ENCODE results near the gene ING3. TPM values are rescaled to one million over a fixed set of nuclear protein-coding genes. Genes with fewer than 3 reads are reported as not detected.

ING3 gene
- total and polyA plus RNA-seq, 2 of the 8 experiments (the other 6 are each of a cell fraction or from before 2014, with no cell fraction given), result 6.0 to 17.7 TPM

GRCh38 chr7:121002048-121002756 lies 51.6 kb downstream of the ING3 start:
- ChIA-PET CTCF (ENCODE audit: partially characterized antibody) (interaction anchor here (0.9 to 3.3 kb wide), 3 partner anchors 15 to 97 kb away, joined by 3 to 16 read pairs (median 4); partner anchors contain the start of gene CPED1), POLR2A (ENCODE audit: partially characterized antibody) (interaction anchor here (0.9 kb wide), 1 partner anchor 100 kb away, joined by 4 read pairs; no protein-coding TSS in a partner anchor)
- no peak overlapping the region for H2BK20ac ChIP-seq (ENCODE audit: low read length)
- DNase-seq (ENCODE audit: low read depth in 1 of 2, low spot score in 2 of 2), result no peak
- H3K79me1 ChIP-seq (ENCODE audit: low read depth, low read length), result no peaks in the 10 kb centered on the region
- no peak overlapping the region for H4K91ac ChIP-seq (replicated peaks; ENCODE audit: insufficient read length, low read length)
- H3K23ac ChIP-seq (ENCODE audit: insufficient read length), result no peak overlapping the region
- no peak overlapping the region for H2BK12ac ChIP-seq (ENCODE audit: low read depth, low read length)
- H3K9me3 ChIP-seq (ENCODE audit: insufficient read depth in 2 of 2, low read depth in 1 of 2, low read length in 1 of 2), result no peaks in the 10 kb centered on the region
- no peak overlapping the region for H2BK15ac ChIP-seq (ENCODE audit: low read length)
- no peaks in the 10 kb centered on the region for H3K79me2 ChIP-seq (ENCODE audit: control insufficient read depth in 1 of 2, insufficient read depth in 2 of 2, low read length in 2 of 2)
- H3K4me2 ChIP-seq (ENCODE audit: insufficient read depth in 1 of 2, low read depth in 2 of 2, low read length in 2 of 2), result no peak overlapping the region
- H2BK120ac ChIP-seq (replicated peaks; ENCODE audit: low read depth, low read length), result no peak overlapping the region
- H2AFZ ChIP-seq (ENCODE audit: low read length), result no peak overlapping the region
- no peaks in the 10 kb centered on the region for H3K36me3 ChIP-seq (ENCODE audit: control insufficient read depth in 2 of 4, insufficient read depth in 4 of 4, low read length in 3 of 4)
- no peak overlapping the region for H4K8ac ChIP-seq (ENCODE audit: extremely low read depth, insufficient read depth, low read length)
- H3K56ac ChIP-seq (replicated peaks; ENCODE audit: insufficient read length, low read depth, low read length), result no peak overlapping the region
- H2BK5ac ChIP-seq (ENCODE audit: low read depth, low read length), result no peak overlapping the region
- H3K4ac ChIP-seq (replicated peaks; ENCODE audit: insufficient read length, low read depth, low read length), result no peak overlapping the region
- no peak overlapping the region for H3K9ac ChIP-seq (replicated peaks in 1 of 4; ENCODE audit: extremely low read depth in 1 of 4, low read depth in 3 of 4, low read length in 3 of 4)
- no peak overlapping the region for H3K18ac ChIP-seq (ENCODE audit: extremely low read depth, low read length)
- peaks cover 0 to 2% (median 0%) of the 10 kb centered on the region in 4 experiments; a peak in 3 of 7 replicates for H3K4me1 ChIP-seq (replicated peaks in 1 of 4; ENCODE audit: control insufficient read depth in 3 of 4, insufficient read depth in 4 of 4, low read length in 3 of 4)
- H3K23me2 ChIP-seq (ENCODE audit: low read depth, low read length), result no peaks in the 10 kb centered on the region
- no peak overlapping the region for H3K27ac ChIP-seq (ENCODE audit: low read depth, low read length)
- no peak overlapping the region for H2AK5ac ChIP-seq (ENCODE audit: low read depth, low read length)
- no peaks in the 10 kb centered on the region for H4K20me1 ChIP-seq (replicated peaks in 1 of 2; ENCODE audit: control insufficient read depth in 1 of 2, insufficient read depth in 2 of 2, low read length in 2 of 2)
- 89% methylated on average over 2 of the region's 2 CpGs; no CpG with 5 or more reads in 1 of the 2 experiments for WGBS, 2 experiments (ENCODE audit: extremely low coverage in 1 of 2, insufficient coverage in 1 of 2, insufficient read length in 1 of 2, insufficient replicate concordance in 2 of 2, low coverage in 1 of 2, low lambda C conversion rate in 2 of 2, missing lambda C conversion rate in 1 of 2)
- FAIRE-seq, result no peak
- H3K4me3 ChIP-seq (ENCODE audit: extremely low read depth in 1 of 4, insufficient read depth in 2 of 4, low read depth in 3 of 4, low read length in 4 of 4), result no peak overlapping the region
- no peaks in the 10 kb centered on the region for H3K27me3 ChIP-seq (replicated peaks in 1 of 4; ENCODE audit: control insufficient read depth in 3 of 4, extremely low read depth in 1 of 4, insufficient read depth in 3 of 4, low read length in 3 of 4)
- no peak overlapping the region for H3K14ac ChIP-seq (ENCODE audit: insufficient read length)
- H4K5ac ChIP-seq (ENCODE audit: insufficient read length, low read depth, low read length), result no peak overlapping the region
- TF ChIP-seq NANOG (IDR thresholded peaks at IDR 0.05; ENCODE audit: insufficient read depth, low read depth, low read length, poor library complexity, severe bottlenecking) (no peak), GTF2F1 (IDR thresholded peaks at IDR 0.05; ENCODE audit: borderline replicate concordance, low read depth, low read length) (no peak), GABPA (IDR thresholded peaks at IDR 0.05; ENCODE audit: borderline replicate concordance, insufficient read depth, low read length) (no peak), SP2 (IDR thresholded peaks at IDR 0.05; ENCODE audit: low read length) (no peak), POLR2AphosphoS5 (IDR thresholded peaks at IDR 0.05; ENCODE audit: low read depth, low read length) (no peak), JUND (IDR thresholded peaks at IDR 0.05; ENCODE audit: low read length) (no peak), CEBPB (IDR thresholded peaks at IDR 0.05; ENCODE audit: low read depth, low read length) (no peak), BRCA1 (IDR thresholded peaks at IDR 0.05; ENCODE audit: low read depth, low read length) (no peak), YY1 (IDR thresholded peaks at IDR 0.05; ENCODE audit: low read depth, low read length) (no peak)
